ENCODE data around the gene BOK. TPM values are rescaled to one million over a fixed set of nuclear protein-coding genes. Genes with fewer than 3 reads are reported as not detected.

The BOK gene
- total RNA-seq, 1 donor from 2014 or later, result 6.9 TPM

GRCh38 chr2:241618829-241619228 lies 60.3 kb downstream of the BOK start:
- peaks cover 13% of the 10 kb centered on the region for H3K4me1 Mint-ChIP-seq
- no peak for TF ChIP-seq CTCF (conservative IDR thresholded peaks at IDR 0.05)
- H3K9me3 Mint-ChIP-seq, result peaks cover 3% of the 10 kb centered on the region
- peak overlapping the region; percentile 22 for H3K27ac Mint-ChIP-seq (ENCODE audit: unreplicated experiment)
- no peak for DNase-seq (ENCODE audit: low read depth, low spot score)
- peaks cover 13% of the 10 kb centered on the region for H3K36me3 Mint-ChIP-seq (ENCODE audit: low read depth)
- H3K4me3 Mint-ChIP-seq, result no peak overlapping the region
- H3K27me3 Mint-ChIP-seq (ENCODE audit: low read depth), result no peaks in the 10 kb centered on the region

GRCh38 chr2:241619597-241620418 lies 61.3 kb downstream of the BOK start:
- H3K4me1 Mint-ChIP-seq, result peaks cover 9% of the 10 kb centered on the region
- TF ChIP-seq CTCF (conservative IDR thresholded peaks at IDR 0.05), result no peak
- H3K9me3 Mint-ChIP-seq, result peaks cover 3% of the 10 kb centered on the region
- no peak overlapping the region for H3K4me3 Mint-ChIP-seq
- peaks cover 13% of the 10 kb centered on the region for H3K36me3 Mint-ChIP-seq (ENCODE audit: low read depth)
- no peak overlapping the region for H3K27ac Mint-ChIP-seq (ENCODE audit: unreplicated experiment)
- DNase-seq (ENCODE audit: low read depth, low spot score), result no peak
- H3K27me3 Mint-ChIP-seq (ENCODE audit: low read depth), result no peaks in the 10 kb centered on the region

- H3K27ac Mint-ChIP-seq (ENCODE audit: unreplicated experiment), result no peak overlapping the region
- TF ChIP-seq CTCF (conservative IDR thresholded peaks at IDR 0.05), result no peak
- no peak for DNase-seq (ENCODE audit: low read depth, low spot score)
- no peak overlapping the region for H3K4me3 Mint-ChIP-seq
- H3K27me3 Mint-ChIP-seq (ENCODE audit: low read depth), result no peaks in the 10 kb centered on the region
- peaks cover 3% of the 10 kb centered on the region for H3K9me3 Mint-ChIP-seq
- peaks cover 9% of the 10 kb centered on the region for H3K4me1 Mint-ChIP-seq
- peaks cover 13% of the 10 kb centered on the region for H3K36me3 Mint-ChIP-seq (ENCODE audit: low read depth)
These were observed 61.8 kb downstream of the BOK start for GRCh38 chr2:241620419-241620769.

Other genes with a start within 250 kb of the BOK start
- gene HDLBP, start 243.1 kb upstream of the BOK start, total RNA-seq, result 320 and 333 TPM in 2 replicates
- 466 and 490 TPM in 2 replicates for gene SEPTIN2, start 242.8 kb upstream of the BOK start, total RNA-seq
- gene FARP2, start 202.5 kb upstream of the BOK start, total RNA-seq, result 34.4 and 36.1 TPM in 2 replicates
- gene STK25, start 50.2 kb upstream of the BOK start, total RNA-seq, result 215 and 223 TPM in 2 replicates
- gene THAP4, start 78.4 kb downstream of the BOK start, total RNA-seq, result 59.1 and 60.9 TPM in 2 replicates
- 112 TPM in 2 replicates for gene ATG4B, start 78.9 kb downstream of the BOK start, total RNA-seq
- gene DTYMK, start 128.1 kb downstream of the BOK start, total RNA-seq, result 98.7 and 108 TPM in 2 replicates
- gene ING5, start 143.3 kb downstream of the BOK start, total RNA-seq, result 61.9 and 63.4 TPM in 2 replicates
- gene D2HGDH, start 175.9 kb downstream of the BOK start, total RNA-seq, result 17.7 and 22.2 TPM in 2 replicates
- 0.28 TPM in 1 of 2 replicates, not detected in the other for gene GAL3ST2, start 218.1 kb downstream of the BOK start, total RNA-seq